Measurements from ENCODE around the gene DCAF7.

DCAF7 gene

DNA sequence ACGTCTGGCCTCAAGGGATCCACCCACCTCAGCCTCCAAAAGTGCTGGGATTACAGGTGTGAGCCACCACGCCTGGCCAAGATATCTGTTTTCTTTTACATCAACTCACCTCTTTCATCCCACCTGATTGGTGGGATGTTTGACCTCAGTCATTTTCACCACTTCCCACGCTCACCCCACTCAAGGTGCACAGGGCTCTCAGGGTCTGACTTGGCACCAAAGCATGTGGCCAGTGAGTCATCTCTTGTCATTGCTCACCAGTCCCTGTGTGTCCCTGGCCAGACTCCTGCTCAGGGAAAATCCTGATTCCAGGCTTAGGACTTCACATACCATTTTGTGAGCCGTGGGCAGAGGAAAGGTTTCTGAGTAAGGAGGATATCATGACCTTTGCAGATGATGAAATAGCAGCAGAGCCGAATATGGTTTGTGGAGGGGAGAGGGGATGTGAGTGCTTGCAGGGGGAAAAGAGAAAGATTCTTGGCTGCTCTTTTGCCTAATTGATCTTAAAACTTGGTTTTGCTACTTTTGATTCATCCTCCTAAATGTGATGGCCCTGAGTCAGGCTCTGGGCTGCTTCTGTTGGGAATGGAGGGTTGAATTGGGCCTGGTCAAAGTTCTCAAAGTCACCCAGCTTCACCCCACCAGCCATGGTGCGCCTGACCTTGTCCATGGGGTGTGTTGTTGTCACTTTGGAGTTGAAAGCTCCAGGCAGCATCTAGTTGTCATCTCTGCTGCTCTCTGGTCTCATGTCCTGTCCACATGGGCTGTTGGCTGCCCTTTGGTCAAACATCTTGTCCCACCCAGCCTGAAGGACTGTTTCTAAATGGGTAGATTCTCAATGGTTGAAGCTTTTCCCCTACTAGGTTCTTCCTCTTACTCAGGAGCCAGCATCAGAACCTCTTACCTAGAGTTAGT is 33.1 kb upstream of the DCAF7 start:
- in situ Hi-C loops (cut with HindIII; ENCODE audit: low sequenced_read_pairs) = no loop called here
- DNase-seq (ENCODE audit: low read depth, low spot score) = peak; percentile 7
- TF ChIP-seq, protein P1, sequence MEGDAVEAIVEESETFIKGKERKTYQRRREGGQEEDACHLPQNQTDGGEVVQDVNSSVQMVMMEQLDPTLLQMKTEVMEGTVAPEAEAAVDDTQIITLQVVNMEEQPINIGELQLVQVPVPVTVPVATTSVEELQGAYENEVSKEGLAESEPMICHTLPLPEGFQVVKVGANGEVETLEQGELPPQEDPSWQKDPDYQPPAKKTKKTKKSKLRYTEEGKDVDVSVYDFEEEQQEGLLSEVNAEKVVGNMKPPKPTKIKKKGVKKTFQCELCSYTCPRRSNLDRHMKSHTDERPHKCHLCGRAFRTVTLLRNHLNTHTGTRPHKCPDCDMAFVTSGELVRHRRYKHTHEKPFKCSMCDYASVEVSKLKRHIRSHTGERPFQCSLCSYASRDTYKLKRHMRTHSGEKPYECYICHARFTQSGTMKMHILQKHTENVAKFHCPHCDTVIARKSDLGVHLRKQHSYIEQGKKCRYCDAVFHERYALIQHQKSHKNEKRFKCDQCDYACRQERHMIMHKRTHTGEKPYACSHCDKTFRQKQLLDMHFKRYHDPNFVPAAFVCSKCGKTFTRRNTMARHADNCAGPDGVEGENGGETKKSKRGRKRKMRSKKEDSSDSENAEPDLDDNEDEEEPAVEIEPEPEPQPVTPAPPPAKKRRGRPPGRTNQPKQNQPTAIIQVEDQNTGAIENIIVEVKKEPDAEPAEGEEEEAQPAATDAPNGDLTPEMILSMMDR (IDR thresholded peaks at IDR 0.05; ENCODE audit: low read depth, low read length) = no peak
- no peak overlapping the region for H3K4me3 ChIP-seq (ENCODE audit: low read depth, low read length)

DNA sequence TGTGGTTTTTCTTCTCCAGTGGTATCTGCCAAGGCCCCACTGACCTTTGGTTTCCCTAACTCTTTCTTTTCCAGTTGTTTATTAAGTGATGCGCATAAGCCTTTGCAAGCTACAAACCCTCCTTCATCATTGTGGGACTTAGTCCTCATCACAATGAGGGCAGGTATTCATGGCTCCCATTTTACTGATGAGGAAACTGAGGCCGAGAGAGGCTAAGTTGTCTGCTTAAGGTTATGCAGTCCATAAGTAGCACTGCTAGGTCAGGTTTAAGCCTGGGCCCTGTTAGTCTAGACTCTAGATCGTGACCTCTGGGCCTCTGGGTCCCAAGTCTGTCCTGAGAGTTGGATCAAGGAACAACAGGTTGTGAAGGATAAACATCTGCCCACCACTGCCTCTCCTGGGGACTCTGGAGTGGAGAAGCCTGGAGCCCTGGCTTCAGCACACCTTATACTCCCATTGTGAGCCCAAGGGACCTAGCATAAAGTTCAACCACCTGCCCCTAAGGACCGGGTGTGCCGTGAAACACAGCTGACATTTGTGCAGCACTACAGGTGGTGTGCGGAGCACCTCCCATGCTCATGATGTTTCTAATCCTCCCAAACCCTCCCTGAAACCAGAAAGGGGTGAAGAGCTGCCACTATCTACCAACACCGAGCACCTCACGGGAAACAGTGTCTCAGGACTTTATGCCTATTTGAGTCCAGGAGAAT is 32.3 kb upstream of the DCAF7 start:
- TF ChIP-seq, protein P1 (IDR thresholded peaks at IDR 0.05; ENCODE audit: low read depth, low read length) = no peak
- in situ Hi-C loops (cut with HindIII; ENCODE audit: low sequenced_read_pairs) = no loop called here

GRCh38 chr17:63519116-63519881 is 31.0 kb upstream of the DCAF7 start:
- H3K4me3 ChIP-seq (ENCODE audit: low read depth, low read length) = no peak overlapping the region
- TF ChIP-seq, protein P1 (IDR thresholded peaks at IDR 0.05; ENCODE audit: low read depth, low read length) = no peak
- DNase-seq (ENCODE audit: low read depth, low spot score) = no peak
- in situ Hi-C loops (cut with HindIII; ENCODE audit: low sequenced_read_pairs) = no loop called here

More for the DNA sequence above, 32.3 kb upstream of the DCAF7 start:
- DNase-seq (ENCODE audit: low read depth, low spot score) = no peak
- no peak overlapping the region for H3K4me3 ChIP-seq (ENCODE audit: low read depth, low read length)

DNA sequence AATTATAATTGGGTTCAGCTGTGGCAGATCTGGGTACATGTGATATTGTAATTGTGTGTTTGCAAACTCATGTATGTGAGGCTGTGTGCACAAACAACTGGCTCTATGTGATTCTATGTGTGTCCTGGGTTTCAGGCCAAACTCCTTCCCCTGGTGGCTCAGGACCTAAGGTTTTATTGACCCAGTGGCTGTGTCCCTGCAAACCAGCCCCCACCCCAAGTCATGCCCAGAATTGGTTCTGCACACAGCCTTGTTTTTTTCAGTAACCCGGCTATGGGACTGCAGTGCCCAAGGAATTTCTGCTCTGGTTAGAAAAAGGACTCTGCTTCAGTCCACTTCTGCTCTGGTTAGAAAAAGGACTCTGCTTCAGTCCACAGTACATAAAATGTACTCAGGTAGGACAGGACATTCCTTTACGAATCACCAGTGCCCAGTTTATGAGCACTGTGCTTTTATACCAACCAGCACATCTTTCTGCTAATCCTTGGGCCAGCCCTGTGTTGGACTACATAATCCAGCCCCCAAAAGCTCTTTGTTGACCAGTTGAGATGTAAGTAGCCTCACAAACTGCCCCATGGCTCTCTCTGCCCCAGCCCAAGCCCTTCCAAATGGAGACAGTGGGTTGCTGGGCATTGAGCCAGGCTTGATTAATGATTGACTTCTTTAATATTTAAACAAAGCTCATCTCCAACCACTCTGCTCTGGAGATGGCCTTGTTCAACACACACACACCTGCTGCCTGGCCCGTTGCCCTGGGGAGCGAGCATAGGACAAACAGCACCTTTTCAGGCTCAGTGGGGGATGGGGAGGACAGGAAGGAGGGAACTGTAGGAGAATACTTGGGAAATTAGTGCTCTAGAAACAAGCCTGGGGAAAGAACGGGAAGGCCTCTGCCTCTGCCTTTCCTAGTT is 30.1 kb upstream of the DCAF7 start:
- TF ChIP-seq, protein P1 (IDR thresholded peaks at IDR 0.05; ENCODE audit: low read depth, low read length) = no peak
- in situ Hi-C loops (cut with HindIII; ENCODE audit: low sequenced_read_pairs) = no loop called here
- no peak overlapping the region for H3K4me3 ChIP-seq (ENCODE audit: low read depth, low read length)
- no peak for DNase-seq (ENCODE audit: low read depth, low spot score)

DNA sequence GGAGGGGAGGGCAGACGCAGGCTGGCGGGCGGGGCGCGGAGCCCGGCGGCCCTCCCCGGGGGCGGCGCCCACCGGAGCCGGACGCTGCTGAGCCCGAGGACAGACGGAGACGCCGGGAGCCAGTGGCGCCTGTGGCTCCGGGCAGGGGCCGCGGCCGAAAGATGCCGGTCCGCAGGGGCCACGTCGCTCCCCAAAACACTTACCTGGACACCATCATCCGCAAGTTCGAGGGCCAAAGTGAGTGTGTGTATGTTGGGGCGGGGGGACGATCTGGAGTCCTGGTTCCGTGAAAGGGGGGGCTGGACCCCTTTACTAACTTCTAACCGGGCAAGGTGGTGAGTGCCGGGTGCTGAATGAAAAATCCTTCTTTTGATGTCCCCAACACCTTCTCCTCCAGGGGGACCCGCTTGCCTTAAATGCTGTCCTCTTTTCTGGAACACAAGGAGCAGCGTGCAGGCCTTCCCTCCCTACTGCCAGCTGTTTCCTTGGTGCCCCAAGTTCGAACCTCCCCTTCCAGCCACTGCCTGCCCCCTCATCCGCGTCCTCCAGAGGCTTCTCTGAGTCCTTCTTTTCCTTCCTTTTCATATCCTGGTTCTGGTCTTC is 26.9 kb upstream of the DCAF7 start, which contains the start of gene KCNH6:
KCNH6 (plus strand) TSS at position 106 of the 603 bp plus-strand sequence; CDS start at position 162, 56 bp downstream.
- no peak within 1 kb of the TSS for H3K4me3 ChIP-seq (ENCODE audit: low read depth, low read length)

More for the DNA sequence above, 26.9 kb upstream of the DCAF7 start, which contains the start of gene KCNH6:
- TF ChIP-seq, protein P1 (IDR thresholded peaks at IDR 0.05; ENCODE audit: low read depth, low read length) = no peak
- in situ Hi-C loops (cut with HindIII; ENCODE audit: low sequenced_read_pairs) = no loop called here
- DNase-seq (ENCODE audit: low read depth, low spot score) = no peak

All from astrocyte of the spinal cord (primary cell).